Endothelial cell of hepatic sinusoid (primary cell): ENCODE data around the gene SYCE3.
"Not testable (repeated sequence)": the region's sequence is repeated elsewhere in the genome, so short reads cannot be mapped to it uniquely, and the experiment has no call there.

Source experiments
- in situ Hi-C: cut with HindIII; loops from 2 replicates; pipeline ENCODE4 v1.10.0; 2017; ENCODE audit warnings: low sequenced_read_pairs

The SYCE3 gene

GRCh38 chr22:50522806-50523438 is 39.8 kb downstream of the SYCE3 start:
- in situ Hi-C loops = no loop called here

- in situ Hi-C loops = no loop called here
Measured at GRCh38 chr22:50522208-50522805, 40.4 kb downstream of the SYCE3 start.

- in situ Hi-C loops = no loop called here
Measured at GRCh38 chr22:50521710-50522109, 41.0 kb downstream of the SYCE3 start.

- in situ Hi-C loops = no loop called here
Measured at GRCh38 chr22:50520826-50521453, 41.8 kb downstream of the SYCE3 start.

- in situ Hi-C loops = not testable (repeated sequence)
Measured at GRCh38 chr22:50520184-50520583, 42.5 kb downstream of the SYCE3 start.

- in situ Hi-C loops = no loop called here
Measured at GRCh38 chr22:50519151-50519550, 43.6 kb downstream of the SYCE3 start.

GRCh38 chr22:50518606-50519005 is 44.1 kb downstream of the SYCE3 start:
- in situ Hi-C loops = no loop called here

GRCh38 chr22:50517495-50518260 is 45.0 kb downstream of the SYCE3 start:
- in situ Hi-C loops = no loop called here

- in situ Hi-C loops = no loop called here
Measured at GRCh38 chr22:50516891-50517290, 45.8 kb downstream of the SYCE3 start.

GRCh38 chr22:50516068-50516467 is 46.7 kb downstream of the SYCE3 start:
- in situ Hi-C loops = no loop called here

- in situ Hi-C loops = no loop called here
Measured at GRCh38 chr22:50513175-50513574, 49.5 kb downstream of the SYCE3 start.

GRCh38 chr22:50508897-50509296 is 53.8 kb downstream of the SYCE3 start:
- in situ Hi-C loops = no loop called here

GRCh38 chr22:50507991-50508884 is 54.5 kb downstream of the SYCE3 start, which contains the start of gene NCAPH2:
Gene NCAPH2 (plus strand): TSS chr22:50508224. CDS start chr22:50508338, 114 bp downstream.
- in situ Hi-C loops = no loop called here

- in situ Hi-C loops = no loop called here
Measured at GRCh38 chr22:50507421-50507990, 55.2 kb downstream of the SYCE3 start, which contains the start of gene LMF2. Gene LMF2 (minus strand): TSS chr22:50507702. CDS start chr22:50507675, 27 bp downstream.

- in situ Hi-C loops = no loop called here
Measured at GRCh38 chr22:50506611-50507420, 55.9 kb downstream of the SYCE3 start.

GRCh38 chr22:50505776-50506610 is 56.7 kb downstream of the SYCE3 start:
- in situ Hi-C loops = no loop called here

GRCh38 chr22:50505276-50505775 is 57.4 kb downstream of the SYCE3 start:
- in situ Hi-C loops = no loop called here
